ENCODE results near the gene CCDC9B.

CCDC9B gene

DNA sequence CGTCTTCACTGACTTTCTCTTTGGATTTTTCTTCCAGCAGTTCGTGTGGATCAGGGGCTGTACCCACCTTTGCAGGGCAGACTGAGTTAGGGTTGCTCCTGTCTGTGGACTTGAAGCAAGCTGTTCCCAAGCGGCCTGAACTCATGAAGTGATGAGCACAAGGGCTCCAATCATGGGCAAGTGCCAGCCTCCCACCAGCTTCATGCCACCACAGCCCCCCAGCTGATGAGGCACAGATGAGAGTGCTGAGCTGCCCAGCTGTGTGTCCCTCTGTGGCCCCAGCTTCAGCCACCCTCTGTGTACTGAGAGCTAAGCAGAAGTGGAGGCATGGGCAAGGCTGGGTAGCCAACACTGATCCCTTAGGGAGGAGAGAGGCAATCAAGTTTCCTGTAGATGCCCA lies 29.7 kb downstream of the CCDC9B start:
- H3K4me3 ChIP-seq (ENCODE audit: low read depth, low read length): no peak overlapping the region

DNA sequence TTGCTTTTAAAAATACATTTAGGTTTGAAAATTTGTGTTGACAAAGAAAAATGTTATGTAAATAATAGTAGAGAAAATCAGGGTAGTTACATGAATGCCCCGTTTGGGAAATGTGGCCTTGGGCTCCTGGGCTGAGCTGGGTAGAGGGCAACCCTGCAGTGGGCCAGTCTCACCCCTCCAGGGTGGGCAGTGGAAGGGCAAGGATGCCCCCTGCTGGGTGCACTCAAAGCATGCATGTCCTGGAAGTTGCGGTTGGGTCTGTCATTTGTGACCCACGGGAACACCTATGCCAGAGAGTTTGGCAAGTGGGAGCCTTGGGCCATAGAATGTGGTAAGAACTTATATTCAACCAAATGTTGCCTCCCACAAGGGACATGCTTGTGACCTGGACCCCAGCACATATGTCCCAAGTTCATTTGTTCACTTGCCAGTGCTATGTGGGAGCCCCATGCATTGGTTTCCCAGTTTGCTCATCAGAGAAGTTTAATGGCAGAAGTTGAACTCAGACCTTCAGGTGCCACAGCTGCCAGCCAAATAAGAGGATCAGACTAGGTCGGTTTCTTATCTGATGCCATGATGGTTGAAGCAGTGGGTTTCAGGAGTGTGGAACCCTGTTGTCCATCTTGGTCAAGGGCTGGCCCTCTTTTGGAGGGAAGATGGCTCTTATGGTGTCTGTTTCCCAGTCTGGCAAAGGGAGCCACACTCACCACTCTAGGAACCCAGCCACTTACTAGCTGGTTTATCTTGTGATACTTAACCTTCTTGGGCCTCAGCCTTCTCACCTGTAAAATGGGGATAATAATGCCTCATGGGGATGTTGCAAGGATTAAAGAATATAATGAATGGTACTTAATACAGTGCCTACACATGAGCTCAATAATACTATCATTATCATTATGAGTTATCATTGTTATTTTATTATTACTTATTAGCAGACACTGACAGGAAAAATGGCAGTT lies 30.5 kb downstream of the CCDC9B start:
- H3K4me3 ChIP-seq (ENCODE audit: low read depth, low read length): no peak overlapping the region

GRCh38 chr15:40309344-40309862 lies 31.3 kb downstream of the CCDC9B start:
- no peak overlapping the region for H3K4me3 ChIP-seq (ENCODE audit: low read depth, low read length)

DNA sequence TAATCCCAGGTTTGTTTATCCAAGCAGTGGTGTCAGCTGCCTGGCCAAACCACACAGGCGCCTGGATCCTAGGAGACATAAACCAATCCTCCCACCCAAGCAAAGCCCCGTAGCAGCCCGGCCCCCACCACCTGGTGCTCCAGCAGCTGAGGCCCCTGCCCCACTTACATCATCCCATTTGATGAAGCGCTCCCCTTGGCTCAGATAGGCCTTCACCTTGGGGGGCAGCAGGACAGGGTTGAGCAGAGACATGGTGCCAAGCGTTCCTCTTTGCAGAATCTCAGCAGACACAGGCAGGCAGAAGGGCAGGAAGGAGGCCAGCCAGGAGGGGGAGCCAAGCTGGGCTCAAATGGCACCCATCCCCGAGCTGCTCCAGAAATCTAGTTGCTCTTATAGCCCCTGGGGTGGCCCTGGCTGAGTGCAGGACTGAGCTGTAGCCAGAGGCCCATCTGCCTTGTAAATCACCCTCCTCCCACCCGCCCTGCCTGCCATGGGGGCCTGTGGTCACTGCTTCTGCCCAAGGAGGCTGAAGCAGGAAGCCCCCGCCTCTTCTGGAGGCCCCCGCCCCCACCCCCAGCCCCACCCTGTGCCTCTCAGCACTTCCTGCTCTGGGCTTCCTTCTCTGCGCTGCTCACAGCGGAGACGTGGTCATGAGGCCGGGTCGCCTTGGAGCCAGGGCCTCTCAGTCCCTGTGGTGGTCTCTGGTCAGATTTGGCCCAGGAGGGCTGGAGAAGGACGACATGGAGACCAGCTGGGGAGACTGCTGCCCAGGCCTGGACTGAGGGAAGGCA lies 33.1 kb downstream of the CCDC9B start, which contains the start of gene PLCB2:
PLCB2 (minus strand) TSS at position 515 of the 791 bp plus-strand sequence; CDS start at position 252, 263 bp downstream.
- no peak within 1 kb of the TSS for H3K4me3 ChIP-seq (ENCODE audit: low read depth, low read length)

GRCh38 chr15:40306908-40307307 lies 33.8 kb downstream of the CCDC9B start:
- no peak overlapping the region for H3K4me3 ChIP-seq (ENCODE audit: low read depth, low read length)

GRCh38 chr15:40306371-40306770 lies 34.4 kb downstream of the CCDC9B start:
- no peak overlapping the region for H3K4me3 ChIP-seq (ENCODE audit: low read depth, low read length)

DNA sequence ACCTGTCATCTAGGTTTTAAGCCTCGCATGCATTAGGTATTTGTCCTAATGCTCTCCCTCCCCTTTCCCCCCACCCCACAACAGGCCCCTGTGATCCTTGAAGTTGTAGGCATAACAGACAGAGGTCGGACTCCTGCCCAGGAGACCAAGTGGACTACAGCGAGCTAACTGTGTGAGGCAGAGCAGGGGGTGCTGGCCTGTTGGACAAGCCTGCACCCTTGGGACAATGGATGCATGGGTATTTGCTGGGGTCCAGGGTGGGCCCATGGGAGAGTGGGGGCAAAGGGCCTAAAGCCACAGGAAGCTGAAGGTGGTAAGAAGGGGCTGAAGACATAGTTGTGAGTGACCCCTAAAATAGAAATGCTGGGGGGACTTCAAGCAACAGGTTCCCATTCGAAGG lies 35.5 kb downstream of the CCDC9B start:
- no peak overlapping the region for H3K4me3 ChIP-seq (ENCODE audit: low read depth, low read length)

DNA sequence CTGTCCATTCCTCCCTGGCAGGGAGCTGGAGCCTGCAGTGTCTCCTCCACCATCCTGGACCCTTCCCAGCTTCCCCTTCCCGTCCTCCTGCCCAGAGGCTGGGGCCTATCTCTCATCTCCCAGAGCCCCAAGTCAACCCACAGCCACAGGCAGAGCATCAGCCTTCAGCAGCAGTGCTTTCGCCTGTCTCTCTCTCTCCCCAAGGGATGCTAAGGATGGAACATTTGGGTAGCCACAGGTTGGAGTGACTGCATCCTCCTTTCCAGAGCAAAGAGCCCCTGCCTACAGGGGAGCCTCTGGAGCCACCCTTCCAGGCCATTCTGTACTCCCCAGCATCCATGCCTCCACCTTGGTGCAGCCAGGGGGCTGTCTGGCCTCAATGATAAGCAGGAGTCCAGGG lies 37.2 kb downstream of the CCDC9B start:
- no peak overlapping the region for H3K4me3 ChIP-seq (ENCODE audit: low read depth, low read length)

GRCh38 chr15:40302981-40303380 lies 37.8 kb downstream of the CCDC9B start:
- H3K4me3 ChIP-seq (ENCODE audit: low read depth, low read length): no peak overlapping the region

GRCh38 chr15:40302288-40302886 lies 38.4 kb downstream of the CCDC9B start:
- no peak overlapping the region for H3K4me3 ChIP-seq (ENCODE audit: low read depth, low read length)

DNA sequence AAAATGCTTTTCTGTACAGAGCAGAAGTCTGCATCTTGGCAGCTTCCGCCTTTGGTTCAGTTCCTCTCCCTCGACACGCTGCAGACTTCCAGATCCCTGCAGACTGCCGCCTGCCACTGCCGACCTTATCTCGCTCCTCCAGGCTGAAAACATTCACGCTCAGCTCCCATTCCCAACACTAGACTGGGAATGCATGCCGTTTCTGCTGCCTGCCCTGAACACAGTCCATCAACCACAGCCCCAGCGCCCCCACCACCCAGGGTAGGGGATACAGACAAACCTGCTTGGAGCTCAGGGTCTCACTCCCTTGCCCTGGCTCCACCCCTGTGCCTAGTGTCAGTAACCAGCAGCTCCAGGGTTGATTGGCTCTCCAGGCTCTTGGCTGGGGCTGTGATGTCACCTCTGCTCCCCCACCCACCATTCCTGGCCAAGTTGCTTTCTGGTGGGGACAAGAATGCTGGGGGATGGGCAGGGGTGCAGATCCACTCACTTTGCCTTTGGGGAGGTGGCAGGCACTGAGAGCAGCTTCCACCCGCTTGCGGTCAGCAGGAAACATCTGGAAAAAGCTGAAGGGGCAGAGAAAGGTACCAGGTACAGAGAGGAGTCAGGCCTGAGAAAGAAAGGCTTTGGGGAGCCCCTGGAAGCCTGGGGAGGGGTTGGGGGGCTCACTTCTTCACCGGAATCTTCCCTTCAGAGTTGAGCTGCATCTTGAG lies 39.1 kb downstream of the CCDC9B start:
- H3K4me3 ChIP-seq (ENCODE audit: low read depth, low read length): no peak overlapping the region

- H3K4me3 ChIP-seq (ENCODE audit: low read depth, low read length): no peak overlapping the region
Measured at GRCh38 chr15:40300771-40301170, 40.0 kb downstream of the CCDC9B start.

DNA sequence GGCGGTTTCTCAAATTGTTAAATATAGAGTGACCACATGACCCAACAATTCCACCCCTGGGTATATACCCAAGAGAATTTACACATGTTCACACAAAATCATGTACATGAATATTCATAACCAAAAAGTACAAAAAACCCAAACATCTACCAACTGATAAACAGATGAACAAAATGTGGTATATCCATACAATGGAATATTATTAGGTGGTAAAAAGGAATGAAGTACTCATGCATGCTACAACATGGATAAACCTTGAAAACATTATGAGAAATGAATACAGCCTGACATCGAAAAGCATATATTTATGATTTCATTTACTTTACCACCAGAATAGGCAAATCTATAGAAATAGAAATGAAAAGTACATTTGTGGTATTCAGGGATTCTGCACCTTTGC lies 40.4 kb downstream of the CCDC9B start:
- no peak overlapping the region for H3K4me3 ChIP-seq (ENCODE audit: low read depth, low read length)

DNA sequence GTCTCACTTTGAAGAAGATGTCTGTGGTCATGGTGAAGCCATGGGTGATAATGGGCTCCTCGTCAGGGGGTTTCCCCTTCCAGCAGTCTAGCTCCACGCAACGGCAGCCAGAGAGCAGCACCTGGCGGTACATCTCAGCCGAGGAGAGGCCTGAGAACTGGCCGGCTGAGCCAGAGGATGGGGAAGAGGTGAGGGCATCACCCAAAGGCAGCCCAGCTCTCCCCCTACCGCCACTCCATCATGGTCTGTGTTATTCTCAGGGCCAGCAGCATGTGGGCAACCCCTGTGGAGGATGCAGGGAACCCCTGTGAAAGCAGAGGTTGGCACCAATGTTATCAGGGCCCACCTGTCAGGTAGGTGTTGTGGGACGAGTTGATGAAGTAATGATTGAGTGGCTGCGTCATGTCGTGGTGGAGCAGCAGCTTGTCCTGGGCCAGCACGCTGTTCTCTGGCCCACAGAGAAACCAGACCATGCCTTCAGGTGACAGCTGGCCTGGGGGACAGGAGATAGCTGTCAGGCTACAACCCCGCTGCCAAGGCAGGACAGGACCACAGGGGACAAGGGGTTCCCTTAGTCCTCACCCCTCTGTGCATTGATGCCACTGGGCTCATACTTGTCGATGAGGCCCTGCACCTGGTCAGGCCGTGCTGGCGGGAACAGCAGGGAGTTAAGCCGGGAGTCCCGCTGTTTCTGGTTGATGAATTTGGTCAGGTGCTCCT lies 42.4 kb downstream of the CCDC9B start:
- H3K4me3 ChIP-seq (ENCODE audit: low read depth, low read length): no peak overlapping the region

DNA sequence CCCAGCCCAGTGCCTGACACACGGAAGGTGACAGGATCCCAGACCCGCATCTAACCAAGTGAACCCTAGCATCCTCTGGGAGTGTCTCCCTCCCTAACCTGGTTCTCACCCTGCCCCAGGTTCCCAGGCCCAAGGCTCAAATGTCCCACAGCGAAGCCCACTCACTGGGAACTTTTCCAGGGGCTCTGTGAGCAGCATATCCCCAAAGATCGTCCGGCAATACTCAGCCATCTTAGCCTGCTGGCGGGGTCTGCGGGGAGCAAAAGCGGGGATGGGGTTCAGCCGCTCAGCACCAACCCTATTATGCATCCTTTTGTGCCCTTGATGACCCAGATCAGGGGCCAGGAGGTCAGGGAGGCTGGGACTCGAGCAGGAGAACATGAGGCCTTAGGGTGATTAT lies 43.4 kb downstream of the CCDC9B start:
- H3K4me3 ChIP-seq (ENCODE audit: low read depth, low read length): no peak overlapping the region

DNA sequence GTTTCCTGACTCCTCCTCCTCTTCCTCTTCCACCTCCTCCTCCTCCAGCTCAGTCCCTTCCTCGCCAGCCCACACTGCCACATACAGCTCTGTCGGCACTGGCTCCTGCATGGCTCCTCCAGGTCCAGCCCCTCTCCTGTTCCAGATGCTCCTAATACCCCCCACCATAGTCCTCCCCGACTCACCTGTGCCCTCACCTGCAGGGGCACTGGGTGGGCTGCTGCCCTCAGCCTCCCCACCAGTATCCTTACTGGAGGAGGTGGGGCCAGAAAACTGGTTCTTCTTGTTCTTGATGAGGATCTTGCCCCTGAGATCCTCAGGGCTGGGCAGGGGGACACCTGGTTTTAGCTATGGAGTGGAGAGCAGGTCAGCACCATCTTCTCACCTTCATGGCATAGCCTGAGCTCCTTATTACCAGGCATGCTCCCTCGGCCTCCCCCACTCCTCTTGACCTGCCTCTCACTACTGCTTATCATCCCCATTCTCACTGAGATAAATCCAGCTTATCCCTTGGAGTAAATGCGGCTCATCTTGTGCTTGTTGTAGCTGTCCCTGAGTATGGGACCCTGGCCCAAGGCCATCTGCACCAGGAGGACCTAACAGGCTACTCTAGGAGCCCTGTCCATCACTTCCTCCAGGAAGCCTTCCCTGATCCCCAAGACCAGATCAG lies 44.0 kb downstream of the CCDC9B start:
- H3K4me3 ChIP-seq (ENCODE audit: low read depth, low read length): no peak overlapping the region

GRCh38 chr15:40295877-40296560 lies 44.7 kb downstream of the CCDC9B start:
- no peak overlapping the region for H3K4me3 ChIP-seq (ENCODE audit: low read depth, low read length)

DNA sequence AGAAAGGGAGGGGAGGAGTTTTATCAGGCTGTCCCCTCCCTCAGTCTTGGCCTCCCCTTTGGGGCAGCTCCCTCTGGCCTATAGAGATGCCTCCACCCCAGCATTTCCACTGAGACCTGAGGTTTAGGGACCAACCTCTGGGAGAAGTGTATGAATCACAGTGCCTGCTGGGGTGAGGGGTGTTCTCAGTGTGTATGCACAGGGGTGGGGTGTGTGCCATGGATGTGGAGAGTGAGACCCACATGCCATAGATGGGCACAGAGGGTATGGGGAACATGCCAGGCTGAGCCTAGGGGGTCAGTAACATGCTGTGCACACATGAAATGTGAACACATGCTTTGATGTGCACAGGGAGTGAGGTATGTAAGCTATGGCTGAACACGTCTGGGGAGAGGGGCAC lies 45.4 kb downstream of the CCDC9B start:
- no peak overlapping the region for H3K4me3 ChIP-seq (ENCODE audit: low read depth, low read length)
